HCT116 (cell line): ENCODE data around the gene ELP5. TPM values are rescaled to one million over a fixed set of nuclear protein-coding genes. Genes with fewer than 3 reads are reported as not detected.

Source experiments
- ATAC-seq: fragments of 200-7000 bp; cut with Tn5 transposase; 2 replicates; pipeline ENCODE4 v1.9.1; 2020; ENCODE audit warnings: mild to moderate bottlenecking, moderate library complexity
- BruUV-seq: library from RNA; stranded (reverse); fragments of 400-500 nt; replicated peaks from 2 replicates; lab custom pipeline; 2021; lab: Mats Ljungman, UMichigan
- CTCF ChIA-PET: fragments of 300-600 bp; sonication (Branson Sonifier 250); formaldehyde crosslinking; loops from one replicate; lab custom pipeline; 2021; ENCODE audit warnings: antibody characterized with exemption; lab: Charles Lee
- POLR2A ChIA-PET: fragments of 300-600, 350-600 bp; sonication (Branson Sonifier 250); formaldehyde crosslinking; loops from one replicate; lab custom pipeline; 2021; ENCODE audit warnings: antibody characterized with exemption; lab: Charles Lee
- RAD21 ChIA-PET, 2 experiments: fragments of 300-600 bp; sonication (Branson Sonifier 250); formaldehyde crosslinking; loops; one replicate each; lab custom pipeline; 2023; ENCODE audit warnings: low total read pairs in 2 of 2; ENCODE audit not compliant: uncharacterized antibody in 2 of 2, unreplicated experiment in 2 of 2, low non-redundant PET in 1 of 2; lab: Charles Lee
- DNase-seq: peaks from one replicate; pipeline ENCODE4 v3.0.0-alpha.2; 2010; ENCODE audit warnings: low read depth, low spot score
- H2AFZ ChIP-seq: fragments of 200-600 bp; shearing (Covaris generic), sonication (generic); 2 replicates; pipeline ENCODE4 v1.6.1; 2017; ENCODE audit warnings: low read depth, mixed run types, mixed read lengths, antibody characterized with exemption, low read length; ENCODE audit not compliant: poor library complexity, severe bottlenecking
- H3K27ac ChIP-seq: 2 replicates; pipeline ENCODE4 v1.5.1; 2012; ENCODE audit warnings: low read depth, low read length
- H3K27me3 ChIP-seq: fragments of 200-600 bp; sonication (generic); 2 replicates; pipeline ENCODE4 v1.6.1; 2016; ENCODE audit warnings: mixed run types, low read length, mixed read lengths; ENCODE audit not compliant: insufficient read depth
- H3K36me3 ChIP-seq, 2 experiments: fragments of 200-500 bp in 1 of 2; fragments of 200-600 bp in 1 of 2; sonication (Bioruptor generic) in 1 of 2; sonication (generic) in 1 of 2; 2 replicates each; pipeline versions ENCODE4 v1.5.1 to v1.6.1; 2014 to 2016; ENCODE audit warnings: low read length in 2 of 2, inconsistent platforms in 1 of 2, mixed read lengths in 1 of 2, mixed run types in 1 of 2; ENCODE audit not compliant: insufficient read depth in 2 of 2, control insufficient read depth in 1 of 2
- H3K4me1 ChIP-seq, 2 experiments: fragments of 200-600 bp in 1 of 2; sonication (generic) in 1 of 2; 2 replicates each; pipeline versions ENCODE4 v1.5.1 to v1.6.1; 2012 to 2017; ENCODE audit warnings: low read length in 2 of 2, inconsistent platforms in 1 of 2, mild to moderate bottlenecking in 1 of 2, mixed read lengths in 1 of 2, mixed run types in 1 of 2, moderate library complexity in 1 of 2; ENCODE audit not compliant: insufficient read depth in 2 of 2, control insufficient read depth in 1 of 2
- H3K4me2 ChIP-seq: fragments of 200-600 bp; sonication (generic); 2 replicates; pipeline ENCODE4 v1.6.1; 2017; ENCODE audit warnings: mixed run types, low read length, mixed read lengths
- H3K4me3 ChIP-seq, 2 experiments: fragments of 200-600 bp in 1 of 2; sonication (generic) in 1 of 2; replicated peaks in 1 of 2; 2 replicates each; pipeline ENCODE4 v1.5.1; 2011 to 2016; ENCODE audit warnings: low read length in 2 of 2, control low read depth in 1 of 2, low read depth in 1 of 2, mild to moderate bottlenecking in 1 of 2, mixed read lengths in 1 of 2, mixed run types in 1 of 2
- H3K79me2 ChIP-seq: fragments of 200-600 bp; sonication (generic); 2 replicates; pipeline ENCODE4 v1.6.1; 2017; ENCODE audit warnings: mild to moderate bottlenecking, mixed run types, low read length, moderate library complexity, mixed read lengths; ENCODE audit not compliant: insufficient read depth
- H3K9ac ChIP-seq: fragments of 200-600 bp; sonication (generic); 2 replicates; pipeline ENCODE4 v1.6.1; 2016; ENCODE audit warnings: low read length, mixed read lengths
- H3K9me2 ChIP-seq: fragments of 200-600 bp; sonication (generic), shearing (Covaris generic); 2 replicates; pipeline ENCODE4 v1.6.1; 2017; ENCODE audit warnings: mixed run types, mild to moderate bottlenecking, moderate library complexity; ENCODE audit not compliant: insufficient read depth
- H3K9me3 ChIP-seq, 2 experiments: fragments of 200-500 bp in 1 of 2; fragments of 200-600 bp in 1 of 2; sonication (Bioruptor generic) in 1 of 2; sonication (generic) in 1 of 2; 2 replicates each; pipeline ENCODE4 v1.6.1; 2014 to 2017; ENCODE audit warnings: low read length in 2 of 2, mixed read lengths in 2 of 2, inconsistent platforms in 1 of 2, low read depth in 1 of 2, mild to moderate bottlenecking in 1 of 2, mixed run types in 1 of 2, moderate library complexity in 1 of 2; ENCODE audit not compliant: control insufficient read depth in 1 of 2, insufficient read depth in 1 of 2
- H4K20me1 ChIP-seq: fragments of 200-600 bp; sonication (generic), shearing (Covaris generic); 2 replicates; pipeline ENCODE4 v1.6.1; 2017; ENCODE audit warnings: mixed run types, mild to moderate bottlenecking, moderate library complexity; ENCODE audit not compliant: insufficient read depth
- ELF1 ChIP-seq: IDR thresholded peaks from 2 replicates; pipeline ENCODE4 v1.6.1; 2012; ENCODE audit warnings: low read depth, borderline replicate concordance
- EZH2 ChIP-seq: fragments of 200-600 bp; sonication (generic); IDR thresholded peaks from 2 replicates; pipeline ENCODE4 v1.6.1; 2017; ENCODE audit warnings: antibody characterized with exemption, mixed run types
- JUND ChIP-seq: IDR thresholded peaks from 2 replicates; pipeline ENCODE4 v1.6.1; 2012
- POLR2AphosphoS5 ChIP-seq: IDR thresholded peaks from 2 replicates; pipeline ENCODE4 v1.6.1; 2011; ENCODE audit warnings: mild to moderate bottlenecking, low read depth, low read length, moderate library complexity
- SIN3A ChIP-seq: IDR thresholded peaks from 2 replicates; pipeline ENCODE4 v1.6.1; 2012; ENCODE audit warnings: low read depth
- SRF ChIP-seq: IDR thresholded peaks from 2 replicates; pipeline ENCODE4 v1.6.1; 2012; ENCODE audit warnings: low read depth
- ZFX ChIP-seq: fragments of 450-650 bp; IDR thresholded peaks from 2 replicates; pipeline ENCODE4 v1.6.1; 2017
- intact Hi-C: fragments of 100-400 bp; cut with micrococcal nuclease; formaldehyde crosslinking; loops from 2 replicates; pipeline ENCODE4 v1.10.0; 2022
- total RNA-seq: library from RNA; stranded (reverse); gene quantifications from one replicate; pipeline ENCODE4 v1.2.1, GENCODE V29; 2021; ENCODE audit not compliant: unreplicated experiment

The ELP5 gene
- total RNA-seq, 1 experiment from 2014 or later, result 81.7 TPM

GRCh38 chr17:7222093-7222971 is 29.7 kb upstream of the ELP5 start:
- POLR2A ChIA-PET, result interaction anchor here (1.4 to 1.6 kb wide), 3 partner anchors 12 to 176 kb away, joined by 3 read pairs; partner anchors contain the start of gene DVL2
- no peaks in the 10 kb centered on the region for H3K9me2 ChIP-seq
- TF ChIP-seq SRF, result no peak
- no peak for TF ChIP-seq ZFX
- peak; percentile 37; the same call in 1 of the 2 replicates for TF ChIP-seq SIN3A
- TF ChIP-seq POLR2AphosphoS5, result peak; percentile 21; the same call in 1 of the 2 replicates
- no peak for TF ChIP-seq ELF1
- TF ChIP-seq JUND, result peak; percentile 19; the same call in 1 of the 2 replicates
- TF ChIP-seq, all 23 proteins: peak for 3
- Histone ChIP-seq H3K36me3 (peaks cover 34 to 49% of the 10 kb centered on the region in 2 experiments; a peak in 3 of 4 replicates), H3K9ac (no peak overlapping the region), H3K4me3 (no peak overlapping the region), H3K79me2 (peaks cover 30% of the 10 kb centered on the region), H3K4me1 (peaks cover 7 to 34% of the 10 kb centered on the region in 2 experiments; a peak in 3 of 4 replicates), H3K9me3 (no peaks in the 10 kb centered on the region), H3K27ac (peak overlapping the region; percentile 20; the same call in 1 of the 2 replicates), H3K27me3 (no peaks in the 10 kb centered on the region), H3K4me2 (no peak overlapping the region), H2AFZ (no peak overlapping the region), H4K20me1 (no peaks in the 10 kb centered on the region)
- ChIA-PET RAD21 (no interaction called here), CTCF (interaction anchor here (2.8 kb wide), 1 partner anchor 107 kb away, joined by 10 read pairs; the partner anchor contains the start of gene NEURL4)
- BruUV-seq, result TSS peak; percentile 36
- ATAC-seq (no peak), DNase-seq (no peak)
- intact Hi-C loops, result no loop called here

- Histone ChIP-seq H3K4me2 (no peak overlapping the region), H3K4me3 (no peak overlapping the region)
- POLR2A ChIA-PET, result interaction anchor here (1.0 to 1.6 kb wide), 4 partner anchors 10 to 177 kb away, joined by 3 to 5 read pairs (median 3); partner anchors contain the start of gene DVL2
- TF ChIP-seq EZH2 (no peak), SIN3A (0 out of 2 replicates have a peak, but pooled peaks have one; percentile 28)
- TF ChIP-seq, all 23 proteins: peak for 1
- ATAC-seq, result no peak
- intact Hi-C loops, result no loop called here
- Histone ChIP-seq H3K9me2 (no peaks in the 10 kb centered on the region), H4K20me1 (no peaks in the 10 kb centered on the region), H3K4me1 (peaks cover 7 to 29% of the 10 kb centered on the region in 2 experiments; a peak in 3 of 4 replicates), H3K9me3 (no peaks in the 10 kb centered on the region), H3K79me2 (peaks cover 30% of the 10 kb centered on the region), H3K27ac (no peak overlapping the region), H3K27me3 (no peaks in the 10 kb centered on the region), H3K36me3 (peaks cover 38 to 51% of the 10 kb centered on the region in 2 experiments; a peak in 3 of 4 replicates), H2AFZ (no peak overlapping the region), H3K9ac (no peak overlapping the region)
- no peak for DNase-seq
- no TSS peak for BruUV-seq
- RAD21 ChIA-PET, result no interaction called here
- CTCF ChIA-PET, result no interaction called here
Measured at GRCh38 chr17:7222972-7223292, 29.1 kb upstream of the ELP5 start.
